ENCODE measurements around the gene GCHFR.

Gene GCHFR

GRCh38 chr15:40793216-40793989 lies 29.5 kb downstream of the GCHFR start:
- in situ Hi-C loops (cut with MboI; ENCODE audit: low sequenced_read_pairs) = no loop called here
- Histone ChIP-seq H3K4me1 (peaks cover 5% of the 10 kb centered on the region), H3K4me3 (no peak overlapping the region), H3K36me3 (replicated peaks) (peaks cover 4% of the 10 kb centered on the region; the same call in 1 of the 2 replicates), H3K27me3 (ENCODE audit: low read depth) (no peaks in the 10 kb centered on the region), H3K9me3 (no peaks in the 10 kb centered on the region)
- DNase-seq (ENCODE audit: low spot score in 2 of 2) = no peak

GRCh38 chr15:40796041-40796440 lies 32.2 kb downstream of the GCHFR start:
- in situ Hi-C loops (cut with MboI; ENCODE audit: low sequenced_read_pairs) = no loop called here
- no peaks in the 10 kb centered on the region for H3K27me3 ChIP-seq (ENCODE audit: low read depth)
- no peaks in the 10 kb centered on the region for H3K9me3 ChIP-seq
- H3K4me1 ChIP-seq = peaks cover 21% of the 10 kb centered on the region
- H3K4me3 ChIP-seq = no peak overlapping the region
- no peaks in the 10 kb centered on the region for H3K36me3 ChIP-seq (replicated peaks)
- DNase-seq (ENCODE audit: low spot score in 2 of 2) = no peak

- in situ Hi-C loops (cut with MboI; ENCODE audit: low sequenced_read_pairs) = no loop called here
- peaks cover 21% of the 10 kb centered on the region for H3K4me1 ChIP-seq
- no peak for DNase-seq (ENCODE audit: low spot score in 2 of 2)
- no peak overlapping the region for H3K4me3 ChIP-seq
- no peaks in the 10 kb centered on the region for H3K27me3 ChIP-seq (ENCODE audit: low read depth)
- no peaks in the 10 kb centered on the region for H3K36me3 ChIP-seq (replicated peaks)
- no peaks in the 10 kb centered on the region for H3K9me3 ChIP-seq
Observed at GRCh38 chr15:40796512-40796911, 32.6 kb downstream of the GCHFR start.

- Histone ChIP-seq H3K9me3 (no peaks in the 10 kb centered on the region), H3K36me3 (replicated peaks) (no peaks in the 10 kb centered on the region), H3K4me3 (no peak overlapping the region), H3K4me1 (peaks cover 21% of the 10 kb centered on the region), H3K27me3 (ENCODE audit: low read depth) (no peaks in the 10 kb centered on the region)
- in situ Hi-C loops (cut with MboI; ENCODE audit: low sequenced_read_pairs) = no loop called here
- DNase-seq (ENCODE audit: low spot score in 2 of 2) = no peak
Observed at GRCh38 chr15:40799523-40799922, 35.7 kb downstream of the GCHFR start.

- DNase-seq (ENCODE audit: low spot score in 2 of 2) = no peak
- Histone ChIP-seq H3K36me3 (replicated peaks) (no peaks in the 10 kb centered on the region), H3K27me3 (ENCODE audit: low read depth) (no peaks in the 10 kb centered on the region), H3K4me3 (no peak overlapping the region), H3K4me1 (peaks cover 25% of the 10 kb centered on the region), H3K9me3 (no peaks in the 10 kb centered on the region)
- in situ Hi-C loops (cut with MboI; ENCODE audit: low sequenced_read_pairs) = no loop called here
Observed at GRCh38 chr15:40803076-40803475, 39.2 kb downstream of the GCHFR start.

GRCh38 chr15:40803688-40804087 lies 39.8 kb downstream of the GCHFR start:
- H3K4me3 ChIP-seq = no peak overlapping the region
- no peaks in the 10 kb centered on the region for H3K36me3 ChIP-seq (replicated peaks)
- H3K27me3 ChIP-seq (ENCODE audit: low read depth) = no peaks in the 10 kb centered on the region
- in situ Hi-C loops (cut with MboI; ENCODE audit: low sequenced_read_pairs) = no loop called here
- no peak for DNase-seq (ENCODE audit: low spot score in 2 of 2)
- H3K9me3 ChIP-seq = no peaks in the 10 kb centered on the region
- peaks cover 23% of the 10 kb centered on the region for H3K4me1 ChIP-seq

GRCh38 chr15:40806672-40807027 lies 42.8 kb downstream of the GCHFR start:
- Histone ChIP-seq H3K9me3 (no peaks in the 10 kb centered on the region), H3K4me1 (peaks cover 12% of the 10 kb centered on the region), H3K36me3 (replicated peaks) (no peaks in the 10 kb centered on the region; the same call in 1 of the 2 replicates), H3K27me3 (ENCODE audit: low read depth) (no peaks in the 10 kb centered on the region), H3K4me3 (peak overlapping the region; percentile 87)
- in situ Hi-C loops (cut with MboI; ENCODE audit: low sequenced_read_pairs) = no loop called here
- no peak for DNase-seq (ENCODE audit: low spot score in 2 of 2)

GRCh38 chr15:40807028-40807887 lies 43.4 kb downstream of the GCHFR start, which contains the start of the genes DNAJC17 and ZFYVE19:
Gene DNAJC17 (minus strand): TSS chr15:40807473. CDS start chr15:40807446, 27 bp downstream.
Gene ZFYVE19 (plus strand): TSS chr15:40807089. CDS start chr15:40807590, 501 bp downstream.
- Histone ChIP-seq H3K27me3 (ENCODE audit: low read depth) (no peaks in the 10 kb centered on the region), H3K9me3 (no peaks in the 10 kb centered on the region), H3K4me3 (peak within 1 kb of the TSS; percentile 87), H3K36me3 (replicated peaks) (no peaks in the 10 kb centered on the region; the same call in 1 of the 2 replicates), H3K4me1 (peaks cover 12% of the 10 kb centered on the region)
- peak; percentile 98 for DNase-seq (ENCODE audit: low spot score in 2 of 2)
- in situ Hi-C loops (cut with MboI; ENCODE audit: low sequenced_read_pairs) = no loop called here

- peaks cover 12% of the 10 kb centered on the region for H3K4me1 ChIP-seq
- H3K4me3 ChIP-seq = peak overlapping the region; percentile 87
- peak in 1 of 2 experiments; percentile 36 for DNase-seq (ENCODE audit: low spot score in 2 of 2)
- in situ Hi-C loops (cut with MboI; ENCODE audit: low sequenced_read_pairs) = no loop called here
- H3K27me3 ChIP-seq (ENCODE audit: low read depth) = no peaks in the 10 kb centered on the region
- no peaks in the 10 kb centered on the region for H3K9me3 ChIP-seq
- no peaks in the 10 kb centered on the region; the same call in 1 of the 2 replicates for H3K36me3 ChIP-seq (replicated peaks)
Observed at GRCh38 chr15:40807888-40808461, 44.1 kb downstream of the GCHFR start.

- Histone ChIP-seq H3K9me3 (no peaks in the 10 kb centered on the region), H3K4me1 (peaks cover 12% of the 10 kb centered on the region), H3K36me3 (replicated peaks) (no peaks in the 10 kb centered on the region; the same call in 1 of the 2 replicates), H3K4me3 (no peak overlapping the region), H3K27me3 (ENCODE audit: low read depth) (no peaks in the 10 kb centered on the region)
- DNase-seq (ENCODE audit: low spot score in 2 of 2) = no peak
- in situ Hi-C loops (cut with MboI; ENCODE audit: low sequenced_read_pairs) = no loop called here
Observed at GRCh38 chr15:40808861-40809450, 45.1 kb downstream of the GCHFR start.

- Histone ChIP-seq H3K27me3 (ENCODE audit: low read depth) (no peaks in the 10 kb centered on the region), H3K9me3 (no peaks in the 10 kb centered on the region), H3K36me3 (replicated peaks) (no peaks in the 10 kb centered on the region; the same call in 1 of the 2 replicates), H3K4me3 (no peak overlapping the region), H3K4me1 (peaks cover 6% of the 10 kb centered on the region)
- in situ Hi-C loops (cut with MboI; ENCODE audit: low sequenced_read_pairs) = no loop called here
- no peak for DNase-seq (ENCODE audit: low spot score in 2 of 2)
Observed at GRCh38 chr15:40812721-40813425, 49.0 kb downstream of the GCHFR start.

- no peak for DNase-seq (ENCODE audit: low spot score in 2 of 2)
- H3K4me3 ChIP-seq = no peak overlapping the region
- H3K9me3 ChIP-seq = no peaks in the 10 kb centered on the region
- no peaks in the 10 kb centered on the region for H3K4me1 ChIP-seq
- in situ Hi-C loops (cut with MboI; ENCODE audit: low sequenced_read_pairs) = no loop called here
- H3K27me3 ChIP-seq (ENCODE audit: low read depth) = no peaks in the 10 kb centered on the region
- H3K36me3 ChIP-seq (replicated peaks) = no peaks in the 10 kb centered on the region; the same call in 1 of the 2 replicates
Observed at GRCh38 chr15:40815042-40815698, 51.3 kb downstream of the GCHFR start.
